ENCODE measurements around the gene ZNF627. TPM values are rescaled to one million over a fixed set of nuclear protein-coding genes. Genes with fewer than 3 reads are reported as not detected.

ZNF627 gene
- polyA plus RNA-seq, 1 donor from 2014 or later: 91.6 TPM

DNA sequence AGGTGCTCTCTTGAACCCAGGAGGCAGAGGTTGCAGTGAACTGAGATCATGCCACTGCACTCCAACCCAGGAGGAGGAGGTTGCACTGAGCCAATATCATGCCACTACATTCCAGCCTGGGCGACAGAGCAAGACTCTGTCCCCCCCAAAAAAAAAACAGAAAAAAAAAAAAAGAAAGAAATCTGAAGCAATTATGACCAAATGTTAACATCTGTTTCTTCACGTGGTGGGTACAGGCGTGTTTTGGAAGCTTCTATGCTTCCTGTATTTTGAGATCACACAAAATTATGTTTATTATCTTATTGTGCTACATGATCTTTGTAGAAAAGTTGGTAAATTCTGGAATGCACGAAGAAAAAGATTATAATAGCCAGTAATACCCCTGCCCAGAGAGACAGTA lies 17.2 kb upstream of the ZNF627 start:
- H3K27me3 ChIP-seq (ENCODE audit: insufficient read depth, low read depth, low read length): no peaks in the 10 kb centered on the region
- no peaks in the 10 kb centered on the region for H3K79me2 ChIP-seq (replicated peaks; ENCODE audit: insufficient read depth, low read length)
- no peak overlapping the region for H3K4me2 ChIP-seq (ENCODE audit: low read length)
- H3F3A ChIP-seq (ENCODE audit: insufficient read depth, low read length, poor library complexity, severe bottlenecking): no peaks in the 10 kb centered on the region
- TF ChIP-seq MXI1 (conservative IDR thresholded peaks at IDR 0.05; ENCODE audit: poor library complexity, severe bottlenecking): no peak
- H3K4me3 ChIP-seq (ENCODE audit: low read length): no peak overlapping the region
- no peaks in the 10 kb centered on the region for H3K9me3 ChIP-seq (ENCODE audit: low read length)
- H3K9me2 ChIP-seq (ENCODE audit: insufficient read depth, low read length): no peaks in the 10 kb centered on the region
- H3K27ac ChIP-seq (ENCODE audit: low read length): no peak overlapping the region
- H3K9ac ChIP-seq (ENCODE audit: low read length): no peak overlapping the region
- H3K36me3 ChIP-seq (ENCODE audit: insufficient read depth, low read length): no peaks in the 10 kb centered on the region
- H4K20me1 ChIP-seq (ENCODE audit: insufficient read depth): no peaks in the 10 kb centered on the region
- no peak overlapping the region for H2AFZ ChIP-seq (ENCODE audit: low read depth, low read length)

DNA sequence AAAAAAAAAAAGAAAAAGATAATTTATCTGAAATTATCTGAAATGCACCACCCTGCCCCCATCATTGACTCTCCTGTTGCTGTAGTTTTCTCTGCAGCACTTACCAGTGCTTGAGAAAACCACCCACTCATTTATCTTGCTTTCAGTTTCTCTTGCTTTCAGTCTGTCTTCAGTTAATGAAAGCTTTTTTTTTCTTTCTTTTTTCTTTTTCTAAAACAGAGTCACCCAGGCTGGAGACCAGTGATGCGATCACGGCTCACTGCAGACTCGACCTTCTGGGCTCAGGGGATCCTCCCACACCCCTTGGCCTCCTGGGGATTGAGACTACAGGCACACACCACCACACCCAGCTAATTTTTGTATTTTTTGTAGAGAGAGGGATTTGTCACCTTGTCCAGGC lies 15.5 kb upstream of the ZNF627 start:
- no peaks in the 10 kb centered on the region for H3K36me3 ChIP-seq (ENCODE audit: insufficient read depth, low read length)
- no peaks in the 10 kb centered on the region for H3F3A ChIP-seq (ENCODE audit: insufficient read depth, low read length, poor library complexity, severe bottlenecking)
- no peak overlapping the region for H3K4me2 ChIP-seq (ENCODE audit: low read length)
- H2AFZ ChIP-seq (ENCODE audit: low read depth, low read length): no peak overlapping the region
- TF ChIP-seq EZH2 (IDR thresholded peaks at IDR 0.05; ENCODE audit: borderline replicate concordance, insufficient read depth, low read length, poor library complexity, severe bottlenecking) (no peak), TAF1 (IDR thresholded peaks at IDR 0.05; ENCODE audit: low read depth) (no peak), SMC3 (conservative IDR thresholded peaks at IDR 0.05; ENCODE audit: poor library complexity) (no peak), RAD21 (conservative IDR thresholded peaks at IDR 0.05) (no peak), POLR2AphosphoS5 (IDR thresholded peaks at IDR 0.05) (no peak), EP300 (conservative IDR thresholded peaks at IDR 0.05; ENCODE audit: poor library complexity, severe bottlenecking) (no peak), MXI1 (conservative IDR thresholded peaks at IDR 0.05; ENCODE audit: poor library complexity, severe bottlenecking) (no peak)
- TF ChIP-seq, protein P1, sequence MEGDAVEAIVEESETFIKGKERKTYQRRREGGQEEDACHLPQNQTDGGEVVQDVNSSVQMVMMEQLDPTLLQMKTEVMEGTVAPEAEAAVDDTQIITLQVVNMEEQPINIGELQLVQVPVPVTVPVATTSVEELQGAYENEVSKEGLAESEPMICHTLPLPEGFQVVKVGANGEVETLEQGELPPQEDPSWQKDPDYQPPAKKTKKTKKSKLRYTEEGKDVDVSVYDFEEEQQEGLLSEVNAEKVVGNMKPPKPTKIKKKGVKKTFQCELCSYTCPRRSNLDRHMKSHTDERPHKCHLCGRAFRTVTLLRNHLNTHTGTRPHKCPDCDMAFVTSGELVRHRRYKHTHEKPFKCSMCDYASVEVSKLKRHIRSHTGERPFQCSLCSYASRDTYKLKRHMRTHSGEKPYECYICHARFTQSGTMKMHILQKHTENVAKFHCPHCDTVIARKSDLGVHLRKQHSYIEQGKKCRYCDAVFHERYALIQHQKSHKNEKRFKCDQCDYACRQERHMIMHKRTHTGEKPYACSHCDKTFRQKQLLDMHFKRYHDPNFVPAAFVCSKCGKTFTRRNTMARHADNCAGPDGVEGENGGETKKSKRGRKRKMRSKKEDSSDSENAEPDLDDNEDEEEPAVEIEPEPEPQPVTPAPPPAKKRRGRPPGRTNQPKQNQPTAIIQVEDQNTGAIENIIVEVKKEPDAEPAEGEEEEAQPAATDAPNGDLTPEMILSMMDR (IDR thresholded peaks at IDR 0.05; ENCODE audit: poor library complexity, severe bottlenecking): no peak
- TF ChIP-seq, protein P2, sequence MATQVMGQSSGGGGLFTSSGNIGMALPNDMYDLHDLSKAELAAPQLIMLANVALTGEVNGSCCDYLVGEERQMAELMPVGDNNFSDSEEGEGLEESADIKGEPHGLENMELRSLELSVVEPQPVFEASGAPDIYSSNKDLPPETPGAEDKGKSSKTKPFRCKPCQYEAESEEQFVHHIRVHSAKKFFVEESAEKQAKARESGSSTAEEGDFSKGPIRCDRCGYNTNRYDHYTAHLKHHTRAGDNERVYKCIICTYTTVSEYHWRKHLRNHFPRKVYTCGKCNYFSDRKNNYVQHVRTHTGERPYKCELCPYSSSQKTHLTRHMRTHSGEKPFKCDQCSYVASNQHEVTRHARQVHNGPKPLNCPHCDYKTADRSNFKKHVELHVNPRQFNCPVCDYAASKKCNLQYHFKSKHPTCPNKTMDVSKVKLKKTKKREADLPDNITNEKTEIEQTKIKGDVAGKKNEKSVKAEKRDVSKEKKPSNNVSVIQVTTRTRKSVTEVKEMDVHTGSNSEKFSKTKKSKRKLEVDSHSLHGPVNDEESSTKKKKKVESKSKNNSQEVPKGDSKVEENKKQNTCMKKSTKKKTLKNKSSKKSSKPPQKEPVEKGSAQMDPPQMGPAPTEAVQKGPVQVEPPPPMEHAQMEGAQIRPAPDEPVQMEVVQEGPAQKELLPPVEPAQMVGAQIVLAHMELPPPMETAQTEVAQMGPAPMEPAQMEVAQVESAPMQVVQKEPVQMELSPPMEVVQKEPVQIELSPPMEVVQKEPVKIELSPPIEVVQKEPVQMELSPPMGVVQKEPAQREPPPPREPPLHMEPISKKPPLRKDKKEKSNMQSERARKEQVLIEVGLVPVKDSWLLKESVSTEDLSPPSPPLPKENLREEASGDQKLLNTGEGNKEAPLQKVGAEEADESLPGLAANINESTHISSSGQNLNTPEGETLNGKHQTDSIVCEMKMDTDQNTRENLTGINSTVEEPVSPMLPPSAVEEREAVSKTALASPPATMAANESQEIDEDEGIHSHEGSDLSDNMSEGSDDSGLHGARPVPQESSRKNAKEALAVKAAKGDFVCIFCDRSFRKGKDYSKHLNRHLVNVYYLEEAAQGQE (IDR thresholded peaks at IDR 0.05; ENCODE audit: borderline replicate concordance): no peak
- H3K27me3 ChIP-seq (ENCODE audit: insufficient read depth, low read depth, low read length): no peaks in the 10 kb centered on the region
- no peak overlapping the region for H3K9ac ChIP-seq (ENCODE audit: low read length)
- H3K9me2 ChIP-seq (ENCODE audit: insufficient read depth, low read length): no peaks in the 10 kb centered on the region
- H3K27ac ChIP-seq (ENCODE audit: low read length): no peak overlapping the region
- H3K79me2 ChIP-seq (replicated peaks; ENCODE audit: insufficient read depth, low read length): no peaks in the 10 kb centered on the region
- no peaks in the 10 kb centered on the region for H4K20me1 ChIP-seq (ENCODE audit: insufficient read depth)
- no peaks in the 10 kb centered on the region for H3K9me3 ChIP-seq (ENCODE audit: low read length)
- H3K4me3 ChIP-seq (ENCODE audit: low read length): no peak overlapping the region

DNA sequence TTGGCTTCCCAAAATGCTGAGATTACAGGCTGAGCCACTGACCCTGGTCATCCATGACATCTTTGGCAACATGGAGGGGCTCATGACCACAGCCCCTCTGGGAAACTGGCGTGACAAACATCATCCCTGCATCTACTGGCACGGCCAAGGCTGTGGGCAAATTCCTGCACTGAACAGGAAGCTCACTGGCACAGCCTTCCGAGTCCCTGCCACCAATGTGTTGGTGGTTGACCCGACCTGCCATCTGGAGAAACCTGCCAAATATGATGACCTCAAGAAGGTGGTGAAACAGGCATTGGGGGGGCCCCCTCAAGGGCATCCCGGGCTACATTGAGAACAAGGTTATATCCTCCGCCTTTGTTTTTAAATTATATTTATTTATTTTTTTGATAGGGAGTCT lies 11.0 kb upstream of the ZNF627 start:
- Histone ChIP-seq H3K4me2 (ENCODE audit: low read length) (no peak overlapping the region), H3K27me3 (ENCODE audit: insufficient read depth, low read depth, low read length) (no peaks in the 10 kb centered on the region), H3K36me3 (ENCODE audit: insufficient read depth, low read length) (no peaks in the 10 kb centered on the region), H3K9ac (ENCODE audit: low read length) (no peak overlapping the region), H3K9me2 (ENCODE audit: insufficient read depth, low read length) (no peaks in the 10 kb centered on the region), H3K9me3 (ENCODE audit: low read length) (no peaks in the 10 kb centered on the region), H3F3A (ENCODE audit: insufficient read depth, low read length, poor library complexity, severe bottlenecking) (no peaks in the 10 kb centered on the region), H3K27ac (ENCODE audit: low read length) (no peak overlapping the region), H2AFZ (ENCODE audit: low read depth, low read length) (no peak overlapping the region), H3K79me2 (replicated peaks; ENCODE audit: insufficient read depth, low read length) (no peaks in the 10 kb centered on the region), H4K20me1 (ENCODE audit: insufficient read depth) (no peaks in the 10 kb centered on the region), H3K4me3 (ENCODE audit: low read length) (no peak overlapping the region)
- TF ChIP-seq, protein P1 (IDR thresholded peaks at IDR 0.05; ENCODE audit: poor library complexity, severe bottlenecking): no peak
- TF ChIP-seq TAF1 (IDR thresholded peaks at IDR 0.05; ENCODE audit: low read depth) (no peak), POLR2AphosphoS5 (IDR thresholded peaks at IDR 0.05) (no peak), SMC3 (conservative IDR thresholded peaks at IDR 0.05; ENCODE audit: poor library complexity) (no peak), EP300 (conservative IDR thresholded peaks at IDR 0.05; ENCODE audit: poor library complexity, severe bottlenecking) (no peak), RAD21 (conservative IDR thresholded peaks at IDR 0.05) (no peak), EZH2 (IDR thresholded peaks at IDR 0.05; ENCODE audit: borderline replicate concordance, insufficient read depth, low read length, poor library complexity, severe bottlenecking) (no peak), MXI1 (conservative IDR thresholded peaks at IDR 0.05; ENCODE audit: poor library complexity, severe bottlenecking) (no peak)
- TF ChIP-seq, protein P2 (IDR thresholded peaks at IDR 0.05; ENCODE audit: borderline replicate concordance): no peak
